ENCODE measurements around the gene AADACL3.
"Not testable (repeated sequence)": the region's sequence is repeated elsewhere in the genome, so short reads cannot be mapped to it uniquely, and the experiment has no call there.

AADACL3 gene

DNA sequence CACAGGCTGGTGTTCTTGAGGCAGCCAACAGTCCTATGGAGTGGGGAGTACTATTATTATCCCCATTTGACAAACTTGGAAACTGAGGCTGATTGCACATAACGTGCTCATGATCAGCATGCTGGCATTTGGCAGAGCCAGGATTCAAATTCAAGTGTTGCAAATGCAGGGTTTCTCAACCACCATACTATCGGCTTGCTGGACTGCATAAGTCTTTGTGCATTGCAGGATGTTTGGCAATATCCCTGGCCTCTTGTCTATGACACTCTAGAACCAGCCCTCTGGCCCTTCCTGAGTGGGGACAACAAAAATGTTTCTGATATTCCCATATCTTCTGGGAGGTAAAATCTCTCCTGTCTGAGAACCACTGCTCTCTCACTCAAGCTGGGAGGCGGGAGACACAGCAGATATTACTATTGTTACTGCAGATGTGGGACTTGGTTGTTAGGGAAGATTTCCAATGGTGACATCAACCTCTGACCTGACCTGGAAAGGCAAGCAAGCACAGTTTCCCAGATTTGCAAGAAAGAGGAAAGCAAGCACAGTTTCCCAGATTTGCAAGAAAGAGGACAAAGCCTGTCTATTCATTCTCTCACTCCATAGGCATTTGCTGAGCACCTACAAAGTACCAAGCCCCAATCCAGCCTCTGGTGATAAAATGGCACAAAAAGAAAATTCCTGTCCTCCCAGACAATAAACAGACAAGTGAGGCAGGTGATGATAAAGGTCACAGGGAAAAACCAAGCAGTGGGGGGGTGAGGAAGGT is 1.0 kb upstream of the AADACL3 start:
- DNase-seq = no peak

DNA sequence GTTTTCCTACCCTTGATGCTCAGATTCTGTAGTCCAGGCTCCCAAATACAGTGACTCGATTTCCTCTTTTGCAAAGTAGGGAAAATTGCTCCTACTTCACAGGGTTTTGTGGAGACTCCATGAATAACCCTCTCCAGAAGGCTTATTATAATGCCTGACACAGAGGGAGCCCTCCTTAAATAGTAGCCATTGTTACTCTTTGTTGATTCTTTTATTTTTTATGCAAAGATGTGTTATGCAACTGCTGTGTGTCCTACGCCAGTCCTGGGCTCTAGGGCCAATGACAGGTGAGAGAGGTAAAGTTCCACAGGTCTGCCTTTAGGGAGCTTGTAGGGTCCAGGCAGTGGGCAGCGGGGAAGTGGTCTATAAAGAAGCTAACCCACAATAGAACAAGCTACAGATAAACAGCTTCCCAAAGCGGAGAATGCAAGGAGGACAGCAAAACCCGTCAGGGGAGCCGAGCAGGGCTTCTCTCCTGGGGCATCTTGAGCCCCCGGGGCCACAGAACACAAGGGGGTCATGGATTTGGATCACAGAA is 1.5 kb downstream of the AADACL3 start:
- no peak for DNase-seq

- no peak for DNase-seq
Measured at GRCh38 chr1:12722626-12723025, 6.7 kb downstream of the AADACL3 start.

DNA sequence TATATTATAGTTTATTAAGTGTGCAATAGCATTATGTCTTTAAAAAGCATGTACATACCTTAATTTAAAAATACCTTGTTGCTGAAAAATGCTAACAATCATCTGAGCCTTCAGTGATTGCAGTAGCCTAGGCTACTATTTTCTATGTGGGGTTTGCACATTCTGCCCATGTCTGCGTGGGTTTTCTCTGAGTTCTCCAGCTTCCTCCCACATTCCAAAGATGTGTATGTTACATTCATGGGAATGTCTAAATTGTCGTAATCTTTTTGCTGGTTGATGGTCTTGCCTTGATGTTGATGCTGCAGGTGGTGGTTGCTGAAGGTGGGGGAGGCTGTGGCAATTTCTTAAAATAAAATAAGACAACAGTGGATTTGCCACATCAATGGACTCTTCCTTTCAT is 12.5 kb downstream of the AADACL3 start:
- no peak for DNase-seq

- no peak for DNase-seq
Measured at GRCh38 chr1:12730156-12730555, 14.2 kb downstream of the AADACL3 start.

- not testable (repeated sequence) for DNase-seq
Measured at GRCh38 chr1:12731084-12731483, 15.2 kb downstream of the AADACL3 start.

DNA sequence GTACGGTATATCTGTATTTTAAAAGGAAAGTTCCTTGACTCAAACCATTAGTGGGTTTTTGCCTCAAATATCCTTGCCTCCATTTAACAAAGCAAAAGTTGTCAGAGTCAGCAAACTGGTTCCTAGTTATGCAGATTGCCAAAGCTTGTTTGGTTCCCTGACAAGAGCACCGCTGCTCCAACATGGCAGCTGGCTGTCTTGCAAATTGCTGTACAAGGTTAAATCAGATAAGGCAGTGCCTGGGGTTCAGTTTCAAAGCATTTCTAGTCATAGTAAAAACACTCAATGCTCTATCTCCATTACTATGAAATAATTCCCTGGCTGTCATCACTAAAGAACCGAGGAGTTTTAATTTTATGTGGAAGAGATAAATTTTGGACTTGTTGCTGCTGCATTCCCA is 18.7 kb downstream of the AADACL3 start:
- DNase-seq = no peak

- DNase-seq = no peak
Measured at GRCh38 chr1:12738934-12739333, 23.0 kb downstream of the AADACL3 start.

GRCh38 chr1:12739613-12740012 is 23.7 kb downstream of the AADACL3 start:
- DNase-seq = no peak

GRCh38 chr1:12741946-12742345 is 26.0 kb downstream of the AADACL3 start:
- DNase-seq = no peak

DNA sequence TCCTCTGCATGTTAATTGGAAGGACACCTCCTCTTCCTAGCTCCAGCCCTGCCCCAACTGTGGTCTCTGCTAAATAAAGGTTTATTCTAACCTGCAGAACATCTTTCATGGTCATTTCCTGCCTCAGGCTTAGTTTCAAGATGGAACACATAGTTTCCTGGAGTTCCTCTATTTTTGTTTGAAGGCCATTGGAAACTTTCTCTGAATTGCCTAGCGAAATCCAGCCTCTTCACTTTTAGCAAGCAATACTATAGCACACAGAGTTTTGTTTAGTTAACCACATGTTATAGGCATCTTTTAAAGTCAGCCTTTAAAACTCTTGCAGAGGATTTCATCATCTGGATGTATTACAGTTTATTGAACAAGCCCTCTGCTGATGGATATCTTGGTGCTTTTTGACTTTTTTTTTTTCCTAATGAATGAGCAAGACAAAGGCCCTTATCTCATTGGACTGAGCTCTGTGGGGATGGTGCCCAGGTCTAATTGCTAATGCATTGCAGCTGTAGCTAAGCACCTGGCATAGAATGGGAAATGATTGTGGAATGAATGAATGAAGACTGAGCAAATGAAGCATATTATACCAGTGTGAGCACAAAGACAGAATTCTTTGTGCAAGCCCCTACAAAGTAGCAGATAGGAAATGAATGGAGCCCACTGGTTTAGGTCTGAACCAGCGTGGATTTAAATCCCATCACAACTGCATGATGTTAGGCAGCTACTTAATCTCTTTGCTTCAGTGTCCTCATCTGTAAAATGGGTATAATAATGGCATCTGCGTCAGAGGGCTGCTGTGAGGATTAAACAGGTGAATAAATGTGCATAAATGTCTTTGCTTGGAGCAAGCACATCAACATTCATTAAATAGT is 29.4 kb downstream of the AADACL3 start:
- no peak for DNase-seq

- no peak for DNase-seq
Measured at GRCh38 chr1:12745992-12746323, 30.0 kb downstream of the AADACL3 start, which contains the start of gene CFAP107. CFAP107 (plus strand) TSS chr1:12746200; CDS start chr1:12746431, 231 bp downstream.

DNA sequence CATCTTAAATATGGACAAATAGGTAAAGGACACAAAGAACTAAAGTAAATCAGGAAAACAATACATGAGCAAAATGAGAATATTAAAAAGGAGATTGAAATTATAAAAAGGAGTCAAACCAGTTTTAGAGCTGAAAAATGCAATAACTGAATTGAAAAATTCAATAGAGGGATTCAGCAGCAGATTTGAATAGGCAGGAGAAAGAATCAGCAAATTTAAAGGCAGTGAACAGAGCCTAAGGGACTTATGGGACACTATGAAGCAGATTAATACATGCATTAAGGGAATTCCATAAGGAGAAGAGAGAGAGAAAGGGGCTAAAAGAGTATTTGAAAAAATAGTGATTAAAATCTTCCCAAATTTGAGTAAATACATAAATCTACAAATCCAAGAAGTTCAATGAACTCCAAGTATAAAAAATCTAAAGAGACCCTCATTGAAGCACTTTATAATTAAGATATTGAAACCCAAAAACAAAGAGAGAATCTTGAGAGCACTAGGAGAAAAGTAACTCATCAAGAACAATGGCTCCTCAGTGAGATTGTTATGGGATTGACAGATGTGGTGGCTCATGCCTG is 33.0 kb downstream of the AADACL3 start:
- DNase-seq = no peak

DNA sequence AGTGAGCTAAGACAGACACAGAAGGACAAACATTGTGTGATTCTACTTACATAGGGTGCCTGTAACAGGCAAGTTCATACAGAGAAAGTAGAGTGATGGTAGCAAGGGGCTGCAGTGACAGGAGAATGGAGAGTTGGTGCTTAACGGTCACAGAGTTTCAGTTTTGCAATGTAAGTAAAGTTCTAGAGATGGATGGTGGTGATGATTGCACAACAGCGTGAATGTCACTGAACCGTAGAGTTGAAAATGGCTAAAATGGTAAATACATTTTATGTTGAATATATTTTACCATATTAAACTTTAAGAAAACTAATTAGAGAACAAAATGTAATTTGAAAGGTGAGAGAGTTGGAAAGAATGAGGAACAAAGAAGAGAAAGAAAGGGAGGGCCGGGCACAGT is 38.8 kb downstream of the AADACL3 start:
- DNase-seq = no peak

GRCh38 chr1:12756273-12756672 is 40.4 kb downstream of the AADACL3 start:
- DNase-seq = no peak

GRCh38 chr1:12756768-12757413 is 41.0 kb downstream of the AADACL3 start:
- DNase-seq = no peak

GRCh38 chr1:12757836-12758235 is 41.9 kb downstream of the AADACL3 start:
- no peak for DNase-seq

DNA sequence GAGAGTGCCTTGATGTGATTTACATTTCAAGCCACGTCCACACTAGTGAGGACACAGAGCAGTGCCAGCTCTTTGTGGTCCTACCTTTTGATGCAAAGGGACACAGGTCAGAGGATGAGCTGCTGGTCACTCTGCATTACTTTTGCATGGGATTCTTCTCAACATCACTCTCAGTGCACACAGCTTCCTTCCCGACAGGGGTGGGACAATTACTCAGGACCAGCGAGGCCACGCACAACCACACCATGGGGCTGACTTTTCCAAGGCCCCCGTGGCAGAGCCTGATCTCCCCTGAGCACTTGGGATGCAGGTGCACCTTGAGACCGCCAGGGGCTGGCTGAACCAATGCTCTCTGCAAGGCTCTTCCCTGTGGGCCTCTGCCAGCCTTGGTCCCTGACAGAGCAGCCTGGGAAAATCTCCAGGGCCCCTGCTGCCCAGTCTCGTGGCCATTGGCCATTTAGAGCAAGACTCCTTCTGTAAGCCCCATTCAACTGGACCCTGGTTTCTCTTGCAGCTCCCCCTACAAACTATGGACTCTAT is 44.4 kb downstream of the AADACL3 start:
- no peak for DNase-seq

DNA sequence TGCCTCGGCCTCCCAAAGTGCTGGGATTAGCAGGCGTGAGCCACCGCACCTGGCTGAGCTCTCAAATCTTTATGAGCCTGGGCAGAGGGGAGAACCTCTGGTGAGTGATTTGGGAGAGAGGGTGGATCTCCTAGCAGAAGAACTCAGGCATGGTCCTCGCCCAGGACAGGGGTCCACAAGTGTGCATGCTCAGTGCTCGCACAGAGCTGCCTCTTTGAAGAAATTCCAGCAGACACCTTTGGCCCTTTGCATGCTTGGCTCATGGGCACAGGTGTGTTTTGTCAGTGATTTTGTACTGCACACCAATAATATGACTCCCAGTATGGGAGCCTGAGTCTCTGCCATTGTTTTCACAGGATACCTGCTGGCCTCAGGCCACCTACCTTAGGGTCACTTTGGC is 45.9 kb downstream of the AADACL3 start:
- DNase-seq = no peak

DNA sequence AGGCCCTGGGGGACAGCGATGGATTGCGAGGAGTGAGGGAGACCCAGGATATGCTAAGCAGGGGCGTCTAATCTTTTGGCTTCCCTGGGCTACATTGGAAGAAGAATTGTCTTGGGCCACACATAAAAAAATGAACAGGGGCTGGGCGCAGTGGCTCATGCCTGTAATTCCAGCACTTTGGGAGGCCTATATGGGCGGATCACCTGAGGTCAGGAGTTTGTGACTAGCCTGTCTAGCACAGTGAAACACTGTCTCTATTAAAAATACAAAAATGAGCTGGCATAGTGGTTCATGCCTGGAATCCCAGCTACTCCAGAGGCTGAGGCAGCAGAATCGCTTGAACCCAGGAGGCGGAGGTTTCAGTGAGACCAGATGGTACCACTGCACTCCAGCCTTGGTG is 46.9 kb downstream of the AADACL3 start:
- no peak for DNase-seq

DNA sequence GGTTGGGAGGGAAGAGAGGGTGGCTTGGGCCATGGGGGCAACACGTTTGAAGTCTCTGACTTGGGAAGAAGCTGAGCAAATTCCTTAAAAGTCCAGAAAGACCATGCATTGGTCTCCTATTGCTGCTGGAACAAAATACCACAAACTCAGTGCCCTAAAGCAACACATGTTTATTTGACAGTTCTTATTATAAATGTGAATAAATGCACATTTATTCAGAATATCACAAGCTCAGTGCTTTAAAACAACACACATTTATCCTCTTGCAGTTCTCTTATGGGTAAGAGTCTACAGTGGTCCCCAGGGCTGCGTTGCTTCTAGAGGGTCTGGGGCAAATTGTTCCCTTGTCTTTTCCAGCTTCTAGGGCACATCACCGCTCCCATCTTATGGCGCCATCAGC is 47.6 kb downstream of the AADACL3 start:
- no peak for DNase-seq

GRCh38 chr1:12764016-12764415 is 48.1 kb downstream of the AADACL3 start:
- DNase-seq = no peak

DNA sequence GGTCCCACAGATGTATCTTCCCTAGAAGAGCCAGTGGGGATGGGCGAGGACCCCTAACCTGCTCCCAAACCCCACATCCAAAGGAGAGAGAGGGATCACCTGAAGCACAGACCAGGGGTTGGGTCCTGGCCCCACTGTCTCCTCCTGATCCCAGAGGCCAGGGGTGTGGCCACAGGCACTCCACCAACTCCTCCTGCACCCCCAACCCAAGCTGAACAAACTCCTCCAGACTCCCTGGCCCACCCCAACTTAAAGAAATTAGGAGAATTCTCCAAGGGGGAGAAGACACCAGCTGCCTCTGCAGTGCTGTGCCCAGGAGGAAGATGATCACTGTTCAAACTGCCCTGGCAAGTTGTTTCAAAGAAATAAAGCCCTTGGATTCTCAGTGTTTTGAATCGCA is 53.1 kb downstream of the AADACL3 start:
- no peak for DNase-seq

Measured in central memory CD4-positive, alpha-beta T cell (primary cell).